Astrocyte of the hippocampus (primary cell): Measurements from ENCODE around the gene YEATS4.
A peak's percentile ranks its signal among the peaks of the same experiment; 100 is the strongest.

Source experiments
- DNase-seq: peaks from one replicate; pipeline ENCODE4 v3.0.0; 2011; ENCODE audit warnings: low read depth, low spot score

YEATS4 gene

GRCh38 chr12:69433653-69434052, 74.1 kb downstream of the YEATS4 start:
- DNase-seq: no peak

GRCh38 chr12:69435644-69436043, 76.1 kb downstream of the YEATS4 start:
- peak; percentile 10 for DNase-seq

GRCh38 chr12:69437073-69437472, 77.5 kb downstream of the YEATS4 start:
- no peak for DNase-seq

GRCh38 chr12:69438539-69438938, 79.0 kb downstream of the YEATS4 start:
- no peak for DNase-seq

GRCh38 chr12:69440016-69440415, 80.5 kb downstream of the YEATS4 start:
- no peak for DNase-seq
